ENCODE data around the gene ZNF396.

The ZNF396 gene

DNA sequence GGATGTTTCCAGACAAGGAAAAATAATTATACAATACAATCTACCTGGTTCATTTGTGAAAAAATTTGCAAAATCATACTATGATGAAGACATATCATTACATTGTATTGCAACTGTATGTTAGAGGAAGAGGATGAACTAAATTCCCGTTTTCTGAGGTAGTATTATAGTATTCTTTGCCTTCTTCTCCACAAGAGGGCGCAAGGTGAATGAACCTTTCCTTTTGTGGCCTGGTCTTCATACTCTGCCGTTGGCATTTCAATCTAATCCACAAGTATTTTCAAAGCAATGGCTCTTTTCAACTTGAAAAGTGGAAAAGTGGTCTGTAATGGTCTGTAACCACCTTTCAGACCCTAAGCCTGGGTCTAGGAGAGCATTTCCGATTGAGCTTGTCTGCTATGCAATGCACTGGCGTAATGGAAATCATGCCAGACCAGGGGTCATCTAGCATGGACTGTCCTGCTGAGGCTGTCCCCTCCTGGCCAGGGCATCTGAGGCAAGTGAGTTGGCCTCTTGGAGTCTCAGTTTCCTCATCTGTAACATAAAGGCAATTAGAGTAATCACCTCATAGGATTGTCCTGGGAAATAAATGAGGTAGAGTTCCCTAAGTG lies 30.8 kb upstream of the ZNF396 start:
- TF ChIP-seq, protein P1, sequence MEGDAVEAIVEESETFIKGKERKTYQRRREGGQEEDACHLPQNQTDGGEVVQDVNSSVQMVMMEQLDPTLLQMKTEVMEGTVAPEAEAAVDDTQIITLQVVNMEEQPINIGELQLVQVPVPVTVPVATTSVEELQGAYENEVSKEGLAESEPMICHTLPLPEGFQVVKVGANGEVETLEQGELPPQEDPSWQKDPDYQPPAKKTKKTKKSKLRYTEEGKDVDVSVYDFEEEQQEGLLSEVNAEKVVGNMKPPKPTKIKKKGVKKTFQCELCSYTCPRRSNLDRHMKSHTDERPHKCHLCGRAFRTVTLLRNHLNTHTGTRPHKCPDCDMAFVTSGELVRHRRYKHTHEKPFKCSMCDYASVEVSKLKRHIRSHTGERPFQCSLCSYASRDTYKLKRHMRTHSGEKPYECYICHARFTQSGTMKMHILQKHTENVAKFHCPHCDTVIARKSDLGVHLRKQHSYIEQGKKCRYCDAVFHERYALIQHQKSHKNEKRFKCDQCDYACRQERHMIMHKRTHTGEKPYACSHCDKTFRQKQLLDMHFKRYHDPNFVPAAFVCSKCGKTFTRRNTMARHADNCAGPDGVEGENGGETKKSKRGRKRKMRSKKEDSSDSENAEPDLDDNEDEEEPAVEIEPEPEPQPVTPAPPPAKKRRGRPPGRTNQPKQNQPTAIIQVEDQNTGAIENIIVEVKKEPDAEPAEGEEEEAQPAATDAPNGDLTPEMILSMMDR (IDR thresholded peaks at IDR 0.05; ENCODE audit: low read depth, low read length, missing control alignments), result peak; percentile 73
- no peak for DNase-seq (ENCODE audit: low read depth)
- no peak overlapping the region for H3K4me3 ChIP-seq (ENCODE audit: low read depth, low read length)

- no peak for DNase-seq (ENCODE audit: low read depth)
- H3K4me3 ChIP-seq (ENCODE audit: low read depth, low read length), result no peak overlapping the region
Measured at GRCh38 chr18:35406666-35407065, 29.5 kb upstream of the ZNF396 start.

DNA sequence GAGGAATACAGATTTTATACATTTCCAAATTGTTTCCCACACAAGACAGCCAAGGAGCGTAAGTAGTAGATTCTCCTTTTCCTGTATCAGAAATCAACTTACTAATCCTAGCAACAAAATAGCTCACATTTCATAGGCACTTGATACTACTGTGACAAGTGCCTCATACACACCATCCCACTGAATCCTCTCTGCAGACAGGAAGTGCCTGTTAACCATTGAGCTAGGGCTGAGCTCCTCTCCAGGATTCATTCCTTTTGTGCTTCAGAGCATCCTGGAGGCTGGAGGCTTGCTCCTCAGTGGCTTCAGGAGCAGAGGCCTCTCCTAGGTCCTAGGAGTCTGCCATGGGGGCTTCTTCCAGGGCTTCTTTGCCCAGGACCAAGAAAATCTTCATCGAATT lies 20.8 kb upstream of the ZNF396 start:
- TF ChIP-seq, protein P1 (IDR thresholded peaks at IDR 0.05; ENCODE audit: low read depth, low read length, missing control alignments), result no peak
- DNase-seq (ENCODE audit: low read depth), result no peak
- no peak overlapping the region for H3K4me3 ChIP-seq (ENCODE audit: low read depth, low read length)

More at GRCh38 chr18:35406666-35407065, 29.5 kb upstream of the ZNF396 start:
- TF ChIP-seq, protein P1 (IDR thresholded peaks at IDR 0.05; ENCODE audit: low read depth, low read length, missing control alignments), result no peak

GRCh38 chr18:35393716-35394115 lies 16.6 kb upstream of the ZNF396 start:
- TF ChIP-seq, protein P1 (IDR thresholded peaks at IDR 0.05; ENCODE audit: low read depth, low read length, missing control alignments), result no peak
- H3K4me3 ChIP-seq (ENCODE audit: low read depth, low read length), result no peak overlapping the region
- no peak for DNase-seq (ENCODE audit: low read depth)

DNA sequence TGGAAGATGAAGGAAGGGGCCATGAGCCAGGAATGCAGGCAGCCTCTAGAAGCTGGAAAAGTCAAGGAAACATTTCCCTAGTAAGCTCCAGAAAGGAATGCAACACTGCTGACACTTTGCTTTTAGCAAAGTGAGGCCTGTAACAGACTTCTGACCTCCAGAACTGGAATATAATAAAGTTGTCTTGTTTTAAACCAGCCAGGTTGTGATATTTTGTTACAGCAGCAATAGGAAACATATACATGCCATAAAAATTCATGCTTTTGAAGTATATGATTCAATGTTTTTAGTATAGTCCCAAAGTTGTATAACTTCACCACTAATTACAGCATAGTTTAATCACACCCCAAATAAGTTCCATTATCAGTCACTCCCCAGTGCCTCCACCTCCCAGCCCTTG lies 15.2 kb upstream of the ZNF396 start:
- no peak overlapping the region for H3K4me3 ChIP-seq (ENCODE audit: low read depth, low read length)
- TF ChIP-seq, protein P1 (IDR thresholded peaks at IDR 0.05; ENCODE audit: low read depth, low read length, missing control alignments), result no peak
- DNase-seq (ENCODE audit: low read depth), result no peak

- no peak for DNase-seq (ENCODE audit: low read depth)
- TF ChIP-seq, protein P1 (IDR thresholded peaks at IDR 0.05; ENCODE audit: low read depth, low read length, missing control alignments), result no peak
- no peak overlapping the region for H3K4me3 ChIP-seq (ENCODE audit: low read depth, low read length)
Measured at GRCh38 chr18:35390951-35391700, 14.0 kb upstream of the ZNF396 start.

All from GM12864 (cell line).